K562 (cell line): ENCODE measurements around the gene HMGB2. TPM values are rescaled to one million over a fixed set of nuclear protein-coding genes. Genes with fewer than 3 reads are reported as not detected.

Experiments
- EP400 ChIP-seq: fragments of 450-650 bp; IDR thresholded peaks from 2 replicates; pipeline ENCODE4 v1.6.1; 2017; ENCODE audit warnings: antibody characterized with exemption, mild to moderate bottlenecking, moderate library complexity
- GATAD2A ChIP-seq: fragments of 450-650 bp; IDR thresholded peaks from 2 replicates; pipeline ENCODE4 v1.6.1; 2017
- REST ChIP-seq, 2 experiments: fragments of 450-650 bp; formaldehyde crosslinking in 1 of 2; IDR thresholded peaks; 2 replicates each; pipeline versions ENCODE4 v1.4.0 to v1.6.1; 2014 to 2020; ENCODE audit warnings: mild to moderate bottlenecking in 2 of 2, borderline replicate concordance in 1 of 2, low read depth in 1 of 2
- ZNF395 ChIP-seq: fragments of 200-800 bp; sonication (Bioruptor generic); IDR thresholded peaks from 2 replicates; pipeline ENCODE4 v1.6.1; 2017; ENCODE audit warnings: missing genetic modification characterization, missing compliant biosample characterization
- polyA plus RNA-seq, 8 experiments: library from polyadenylated mRNA; depleted of rRNA in 4 of 8; stranded (reverse) in 5 of 8; unstranded in 3 of 8; fragments of >200 nt; fragmentation: Nextera tagmentation in 2 of 8; fragmentation: Illumina TruSeq in 1 of 8; extraction: Ambion mirVana in 2 of 8; extraction: Trizol in 1 of 8; gene quantifications; 2 replicates each; pipeline versions ENCODE4 v1.2.1 to v1.2.3, GENCODE V29; 2011 to 2014; ENCODE audit warnings: inconsistent platforms in 1 of 8, missing spikeins in 1 of 8
- total RNA-seq, 7 experiments: library from RNA; depleted of rRNA in 6 of 7; stranded (reverse); fragments of >200 nt in 6 of 7; fragmentation: Illumina TruSeq in 2 of 7; extraction: Trizol in 2 of 7; gene quantifications; 2 replicates each; pipeline versions ENCODE4 v1.2.1 to v1.2.3, GENCODE V29; 2011 to 2021; ENCODE audit warnings: low replicate concordance in 1 of 7

HMGB2 gene
- total and polyA plus RNA-seq, 9 of the 15 experiments (the other 6 are each of a cell fraction or from before 2014, with no cell fraction given): 309 to 822 (median 626) TPM

GRCh38 chr4:173370477-173371291 lies 36.5 kb upstream of the HMGB2 start, which contains the start of gene SAP30 (continued):
- TF ChIP-seq ZNF395 (CRISPR knock-in tag) (peak; percentile 70; the same call in 1 of the 2 replicates), REST (IDR thresholded peaks at IDR 0.05; ENCODE audit: borderline replicate concordance) (peak; percentile 92), REST (CRISPR knock-in tag; IDR thresholded peaks at IDR 0.05; ENCODE audit: low read depth) (peak; percentile 91), GATAD2A (0 out of 2 replicates have a peak, but pooled peaks have one; percentile 14), EP400 (peak; percentile 45; the same call in 1 of the 2 replicates)
